K562 (cell line): ENCODE measurements around the gene EIF2AK2. TPM values are rescaled to one million over a fixed set of nuclear protein-coding genes. Genes with fewer than 3 reads are reported as not detected.
A peak's percentile ranks its signal among the peaks of the same experiment; 100 is the strongest.

Source experiments
- CREB3L1 ChIP-seq: fragments of 450-650 bp; IDR thresholded peaks from 2 replicates; pipeline ENCODE4 v1.6.1; 2014; ENCODE audit warnings: low read depth, mild to moderate bottlenecking, moderate library complexity, borderline replicate concordance
- HNRNPL ChIP-seq: fragments of 200-400 bp; formaldehyde crosslinking; IDR thresholded peaks from 2 replicates; pipeline ENCODE4 v1.6.1; 2017; ENCODE audit warnings: low read depth, mild to moderate bottlenecking, low read length
- ILF3 ChIP-seq: fragments of 450-650 bp; IDR thresholded peaks from 2 replicates; pipeline ENCODE4 v1.6.1; 2018; ENCODE audit warnings: antibody characterized with exemption, mild to moderate bottlenecking, moderate library complexity, borderline replicate concordance
- IRF2 ChIP-seq: sonication (generic); formaldehyde crosslinking; IDR thresholded peaks from 2 replicates; pipeline ENCODE4 v1.8.1; 2022; ENCODE audit warnings: mild to moderate bottlenecking, missing genetic modification reagents
- PHB2 ChIP-seq: fragments of 450-650 bp; IDR thresholded peaks from 2 replicates; pipeline ENCODE4 v1.6.1; 2017; ENCODE audit warnings: low read depth
- SMAD1 ChIP-seq: fragments of 150-350 bp; IDR thresholded peaks from 2 replicates; pipeline ENCODE4 v1.6.1; 2014; ENCODE audit warnings: low read length, low read depth; ENCODE audit not compliant: partially characterized antibody
- SREBF2 ChIP-seq: sonication (generic); formaldehyde crosslinking; IDR thresholded peaks from 2 replicates; pipeline ENCODE4 v1.4.0; 2020; ENCODE audit warnings: mild to moderate bottlenecking, missing genetic modification reagents
- ZNF175 ChIP-seq: fragments of 200-800 bp; sonication (Bioruptor generic); IDR thresholded peaks from 2 replicates; pipeline ENCODE4 v1.6.1; 2016; ENCODE audit warnings: low read depth, mild to moderate bottlenecking, missing genetic modification characterization, missing compliant biosample characterization
- ZNF253 ChIP-seq: fragments of 250-450 bp; sonication (Bioruptor Pico); conservative IDR thresholded peaks from 2 replicates; pipeline ENCODE4 v1.6.1; 2021; ENCODE audit warnings: mild to moderate bottlenecking
- ZNF384 ChIP-seq: IDR thresholded peaks from 2 replicates; pipeline ENCODE4 v1.6.1; 2012; ENCODE audit warnings: low read depth, low read length, improper control_type of control experiment
- polyA plus RNA-seq, 8 experiments: library from polyadenylated mRNA; depleted of rRNA in 4 of 8; stranded (reverse) in 5 of 8; unstranded in 3 of 8; fragments of >200 nt; fragmentation: Nextera tagmentation in 2 of 8; fragmentation: Illumina TruSeq in 1 of 8; extraction: Ambion mirVana in 2 of 8; extraction: Trizol in 1 of 8; gene quantifications; 2 replicates each; pipeline versions ENCODE4 v1.2.1 to v1.2.3, GENCODE V29; 2011 to 2014; ENCODE audit warnings: inconsistent platforms in 1 of 8, missing spikeins in 1 of 8
- total RNA-seq, 7 experiments: library from RNA; depleted of rRNA in 6 of 7; stranded (reverse); fragments of >200 nt in 6 of 7; fragmentation: Illumina TruSeq in 2 of 7; extraction: Trizol in 2 of 7; gene quantifications; 2 replicates each; pipeline versions ENCODE4 v1.2.1 to v1.2.3, GENCODE V29; 2011 to 2021; ENCODE audit warnings: low replicate concordance in 1 of 7

EIF2AK2 gene
- total and polyA plus RNA-seq, 9 of the 15 experiments (the other 6 are each of a cell fraction or from before 2014, with no cell fraction given) = 3.8 to 19.5 (median 13.3) TPM

GRCh38 chr2:37156857-37157714 is at the start of gene EIF2AK2 (continued):
- TF ChIP-seq ZNF384 (no peak), PHB2 (no peak), ZNF253 (no peak), ILF3 (no peak), IRF2 (CRISPR knock-in tag) (peak; percentile 78; the same call in 1 of the 2 replicates), SMAD1 (no peak), CREB3L1 (no peak), SREBF2 (no peak), ZNF175 (0 out of 2 replicates have a peak, but pooled peaks have one; percentile 30), HNRNPL (no peak)
